ENCODE data around the gene LAMC1.

DNA sequence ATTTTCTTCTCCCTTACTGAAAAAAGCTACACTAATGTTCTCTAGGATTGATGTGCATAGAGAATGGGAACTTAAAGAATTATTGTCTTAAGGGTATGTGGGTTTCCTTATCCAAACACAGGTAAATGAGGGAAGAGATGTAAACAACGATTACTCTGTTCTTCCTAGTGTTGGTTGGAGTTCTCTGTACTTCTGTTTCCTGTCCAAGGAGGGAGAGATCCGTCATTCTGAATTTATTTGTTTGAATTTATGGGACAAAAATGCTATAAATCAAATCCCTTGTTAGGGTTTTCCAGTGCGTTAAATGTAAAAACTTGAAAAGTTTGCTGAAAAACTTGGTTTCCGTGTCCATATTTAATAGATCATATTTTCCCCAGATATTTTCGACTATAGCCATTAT, 29.6 kb downstream of the LAMC1 start:
- TF ChIP-seq, protein P1, sequence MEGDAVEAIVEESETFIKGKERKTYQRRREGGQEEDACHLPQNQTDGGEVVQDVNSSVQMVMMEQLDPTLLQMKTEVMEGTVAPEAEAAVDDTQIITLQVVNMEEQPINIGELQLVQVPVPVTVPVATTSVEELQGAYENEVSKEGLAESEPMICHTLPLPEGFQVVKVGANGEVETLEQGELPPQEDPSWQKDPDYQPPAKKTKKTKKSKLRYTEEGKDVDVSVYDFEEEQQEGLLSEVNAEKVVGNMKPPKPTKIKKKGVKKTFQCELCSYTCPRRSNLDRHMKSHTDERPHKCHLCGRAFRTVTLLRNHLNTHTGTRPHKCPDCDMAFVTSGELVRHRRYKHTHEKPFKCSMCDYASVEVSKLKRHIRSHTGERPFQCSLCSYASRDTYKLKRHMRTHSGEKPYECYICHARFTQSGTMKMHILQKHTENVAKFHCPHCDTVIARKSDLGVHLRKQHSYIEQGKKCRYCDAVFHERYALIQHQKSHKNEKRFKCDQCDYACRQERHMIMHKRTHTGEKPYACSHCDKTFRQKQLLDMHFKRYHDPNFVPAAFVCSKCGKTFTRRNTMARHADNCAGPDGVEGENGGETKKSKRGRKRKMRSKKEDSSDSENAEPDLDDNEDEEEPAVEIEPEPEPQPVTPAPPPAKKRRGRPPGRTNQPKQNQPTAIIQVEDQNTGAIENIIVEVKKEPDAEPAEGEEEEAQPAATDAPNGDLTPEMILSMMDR (conservative IDR thresholded peaks at IDR 0.05; ENCODE audit: low read depth, low read length): no peak
- TF ChIP-seq EZH2 (IDR thresholded peaks at IDR 0.05; ENCODE audit: low read length, unreplicated experiment) (no peak), EZH2phosphoT487 (IDR thresholded peaks at IDR 0.05; ENCODE audit: borderline replicate concordance, low read length) (no peak)

Measured in PC-3 (cell line).